ENCODE data around the gene GRIK3.

The GRIK3 gene

GRCh38 chr1:36858981-36859380 is 175.3 kb downstream of the GRIK3 start:
- TF ChIP-seq, protein P1, sequence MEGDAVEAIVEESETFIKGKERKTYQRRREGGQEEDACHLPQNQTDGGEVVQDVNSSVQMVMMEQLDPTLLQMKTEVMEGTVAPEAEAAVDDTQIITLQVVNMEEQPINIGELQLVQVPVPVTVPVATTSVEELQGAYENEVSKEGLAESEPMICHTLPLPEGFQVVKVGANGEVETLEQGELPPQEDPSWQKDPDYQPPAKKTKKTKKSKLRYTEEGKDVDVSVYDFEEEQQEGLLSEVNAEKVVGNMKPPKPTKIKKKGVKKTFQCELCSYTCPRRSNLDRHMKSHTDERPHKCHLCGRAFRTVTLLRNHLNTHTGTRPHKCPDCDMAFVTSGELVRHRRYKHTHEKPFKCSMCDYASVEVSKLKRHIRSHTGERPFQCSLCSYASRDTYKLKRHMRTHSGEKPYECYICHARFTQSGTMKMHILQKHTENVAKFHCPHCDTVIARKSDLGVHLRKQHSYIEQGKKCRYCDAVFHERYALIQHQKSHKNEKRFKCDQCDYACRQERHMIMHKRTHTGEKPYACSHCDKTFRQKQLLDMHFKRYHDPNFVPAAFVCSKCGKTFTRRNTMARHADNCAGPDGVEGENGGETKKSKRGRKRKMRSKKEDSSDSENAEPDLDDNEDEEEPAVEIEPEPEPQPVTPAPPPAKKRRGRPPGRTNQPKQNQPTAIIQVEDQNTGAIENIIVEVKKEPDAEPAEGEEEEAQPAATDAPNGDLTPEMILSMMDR (conservative IDR thresholded peaks at IDR 0.05; ENCODE audit: low read depth, low read length) = no peak
- H3K4me3 ChIP-seq (ENCODE audit: low read depth, low read length) = no peak overlapping the region
- DNase-seq (ENCODE audit: low read depth) = no peak

DNA sequence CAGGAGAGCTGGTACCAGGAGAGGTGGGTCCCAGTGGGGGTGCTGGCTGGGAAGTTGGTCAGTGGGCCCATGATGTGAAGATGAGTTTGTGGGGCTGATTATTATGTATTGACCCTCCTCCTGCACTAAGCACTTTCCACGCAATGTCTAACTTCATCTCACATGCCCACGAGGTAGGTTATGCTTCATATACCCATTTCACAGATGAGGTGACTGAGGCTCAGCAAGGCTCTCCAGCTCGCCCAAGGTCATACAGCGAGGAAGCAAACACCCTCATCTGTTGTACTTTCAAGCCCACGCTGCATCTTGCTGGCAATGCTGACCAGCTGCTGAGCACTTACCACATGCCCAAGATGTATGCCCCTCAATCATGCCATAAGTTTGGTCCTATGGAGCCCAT is 175.8 kb downstream of the GRIK3 start:
- TF ChIP-seq, protein P1 (conservative IDR thresholded peaks at IDR 0.05; ENCODE audit: low read depth, low read length) = no peak
- DNase-seq (ENCODE audit: low read depth) = no peak

GRCh38 chr1:36857754-36858153 is 176.6 kb downstream of the GRIK3 start:
- DNase-seq (ENCODE audit: low read depth) = no peak
- TF ChIP-seq, protein P1 (conservative IDR thresholded peaks at IDR 0.05; ENCODE audit: low read depth, low read length) = no peak
- H3K4me3 ChIP-seq (ENCODE audit: low read depth, low read length) = no peak overlapping the region

More for the DNA sequence above, 175.8 kb downstream of the GRIK3 start:
- no peak overlapping the region for H3K4me3 ChIP-seq (ENCODE audit: low read depth, low read length)

GRCh38 chr1:36855699-36856494 is 178.4 kb downstream of the GRIK3 start:
- H3K4me3 ChIP-seq (ENCODE audit: low read depth, low read length) = no peak overlapping the region
- no peak for DNase-seq (ENCODE audit: low read depth)
- TF ChIP-seq, protein P1 (conservative IDR thresholded peaks at IDR 0.05; ENCODE audit: low read depth, low read length) = no peak

GRCh38 chr1:36853638-36854037 is 180.7 kb downstream of the GRIK3 start:
- TF ChIP-seq, protein P1 (conservative IDR thresholded peaks at IDR 0.05; ENCODE audit: low read depth, low read length) = no peak
- DNase-seq (ENCODE audit: low read depth) = no peak
- no peak overlapping the region for H3K4me3 ChIP-seq (ENCODE audit: low read depth, low read length)

GRCh38 chr1:36852586-36852985 is 181.7 kb downstream of the GRIK3 start:
- no peak overlapping the region for H3K4me3 ChIP-seq (ENCODE audit: low read depth, low read length)
- TF ChIP-seq, protein P1 (conservative IDR thresholded peaks at IDR 0.05; ENCODE audit: low read depth, low read length) = no peak
- no peak for DNase-seq (ENCODE audit: low read depth)

- H3K4me3 ChIP-seq (ENCODE audit: low read depth, low read length) = no peak overlapping the region
- no peak for DNase-seq (ENCODE audit: low read depth)
- TF ChIP-seq, protein P1 (conservative IDR thresholded peaks at IDR 0.05; ENCODE audit: low read depth, low read length) = no peak
Measured at GRCh38 chr1:36851595-36851994, 182.7 kb downstream of the GRIK3 start.

Data from choroid plexus epithelial cell (primary cell).